SJSA1 (cell line): ENCODE measurements around the gene ANXA11. TPM values are rescaled to one million over a fixed set of nuclear protein-coding genes. Genes with fewer than 3 reads are reported as not detected.
"Not testable (repeated sequence)": the region's sequence is repeated elsewhere in the genome, so short reads cannot be mapped to it uniquely, and the experiment has no call there.

Source experiments
- DNase-seq, 2 experiments: peaks; one replicate each; pipeline ENCODE4 v3.0.0-alpha.2; 2015 to 2020; ENCODE audit warnings: low spot score in 2 of 2, low read depth in 1 of 2
- H3K27ac ChIP-seq: fragments of 250-450 bp; sonication (Bioruptor Pico); 2 replicates; pipeline ENCODE4 v1.5.1; 2020; ENCODE audit warnings: mild to moderate bottlenecking, moderate library complexity
- H3K27me3 ChIP-seq: fragments of 250-450 bp; sonication (Bioruptor Pico); replicated peaks from 2 replicates; pipeline ENCODE4 v1.5.1; 2020; ENCODE audit warnings: mild to moderate bottlenecking, moderate library complexity
- H3K36me3 ChIP-seq: fragments of 250-450 bp; sonication (Bioruptor Pico); 2 replicates; pipeline ENCODE4 v1.5.1; 2020; ENCODE audit warnings: mild to moderate bottlenecking
- H3K4me1 ChIP-seq: fragments of 250-450 bp; sonication (Bioruptor Pico); replicated peaks from 2 replicates; pipeline ENCODE4 v1.6.1; 2021; ENCODE audit warnings: mild to moderate bottlenecking
- H3K4me3 ChIP-seq: fragments of 250-450 bp; sonication (Bioruptor Pico); 2 replicates; pipeline ENCODE4 v1.5.1; 2020; ENCODE audit warnings: mild to moderate bottlenecking
- H3K9me3 ChIP-seq: fragments of 250-450 bp; sonication (Bioruptor Pico); replicated peaks from 2 replicates; pipeline ENCODE4 v1.5.1; 2020; ENCODE audit warnings: mild to moderate bottlenecking
- total RNA-seq: library from RNA; depleted of rRNA; stranded (reverse); fragments of >200 nt; shearing (Covaris generic); gene quantifications from 2 replicates; pipeline ENCODE4 v1.2.3, GENCODE V29; 2014

Gene ANXA11
- total RNA-seq, 1 experiment from 2014 or later, result 114 TPM

DNA sequence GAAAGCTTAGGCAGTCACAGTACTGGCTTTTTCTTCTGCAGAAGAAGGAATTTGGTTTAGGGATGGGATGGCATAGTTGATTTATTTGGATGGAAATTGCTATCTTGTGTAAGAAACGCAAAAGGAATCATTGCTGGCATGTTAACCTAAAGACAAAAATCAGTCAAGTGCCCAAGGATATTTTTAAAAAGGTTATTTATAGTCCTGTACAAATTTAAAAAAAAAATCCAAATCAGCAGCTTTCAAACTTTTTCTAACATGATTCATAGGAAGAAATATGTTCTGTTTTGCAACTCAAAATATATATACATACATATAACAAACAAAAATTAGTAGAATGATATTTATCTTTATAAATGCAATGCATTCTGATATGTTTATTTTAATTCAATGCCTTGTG lies 28.5 kb upstream of the ANXA11 start:
- H3K9me3 ChIP-seq, H3K36me3 ChIP-seq, H3K4me3 ChIP-seq, H3K27me3 ChIP-seq, DNase-seq, H3K27ac ChIP-seq, H3K4me1 ChIP-seq: not testable (repeated sequence)

DNA sequence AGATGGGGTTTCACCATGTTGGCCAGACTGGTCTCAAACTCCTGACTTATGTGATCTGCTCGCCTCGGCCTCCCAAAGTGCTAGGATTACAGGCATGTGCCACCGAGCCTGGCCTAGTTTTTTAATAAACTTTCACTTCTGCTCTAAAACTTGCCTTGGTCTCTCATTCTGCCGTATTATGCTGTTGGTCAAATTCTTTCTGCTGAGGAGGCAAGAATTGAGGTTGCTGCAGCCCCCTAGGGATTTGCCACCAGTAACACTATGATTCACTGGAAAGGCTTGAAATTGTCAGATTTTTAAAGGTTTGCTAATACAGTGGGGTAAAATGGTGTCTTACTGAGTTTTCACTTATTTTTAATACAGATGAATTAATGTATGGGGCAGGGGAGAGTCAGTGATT lies 21.4 kb upstream of the ANXA11 start:
- H3K9me3 ChIP-seq, H3K36me3 ChIP-seq, H3K4me1 ChIP-seq, H3K27ac ChIP-seq, DNase-seq, H3K27me3 ChIP-seq, H3K4me3 ChIP-seq: not testable (repeated sequence)

DNA sequence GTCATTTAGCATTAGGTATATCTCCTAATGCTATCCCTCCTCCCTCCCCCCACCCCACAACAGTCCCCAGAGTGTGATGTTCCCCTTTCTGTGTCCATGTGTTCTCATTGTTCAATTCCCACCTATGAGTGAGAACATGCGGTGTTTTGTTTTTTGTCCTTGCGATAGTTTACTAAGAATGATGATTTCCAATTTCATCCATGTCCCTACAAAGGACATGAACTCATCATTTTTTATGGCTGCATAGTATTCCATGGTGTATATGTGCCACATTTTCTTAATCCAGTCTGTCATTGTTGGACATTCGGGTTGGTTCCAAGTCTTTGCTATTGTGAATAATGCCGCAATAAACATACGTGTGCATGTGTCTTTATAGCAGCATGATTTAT lies 17.7 kb upstream of the ANXA11 start:
- not testable (repeated sequence) for H3K27ac ChIP-seq, H3K36me3 ChIP-seq, H3K4me1 ChIP-seq, H3K9me3 ChIP-seq, DNase-seq, H3K27me3 ChIP-seq, H3K4me3 ChIP-seq

- not testable (repeated sequence) for H3K4me1 ChIP-seq
Observed at GRCh38 chr10:80218878-80219277, 13.5 kb upstream of the ANXA11 start.

GRCh38 chr10:80214368-80214982 lies 9.1 kb upstream of the ANXA11 start:
- not testable (repeated sequence) for H3K9me3 ChIP-seq, H3K4me1 ChIP-seq, DNase-seq, H3K36me3 ChIP-seq, H3K27ac ChIP-seq, H3K4me3 ChIP-seq, H3K27me3 ChIP-seq

More at GRCh38 chr10:80218878-80219277, 13.5 kb upstream of the ANXA11 start:
- not testable (repeated sequence) for H3K27ac ChIP-seq, H3K27me3 ChIP-seq, DNase-seq, H3K36me3 ChIP-seq, H3K4me3 ChIP-seq, H3K9me3 ChIP-seq

- H3K27ac ChIP-seq, H3K4me3 ChIP-seq, H3K36me3 ChIP-seq, H3K27me3 ChIP-seq, H3K9me3 ChIP-seq, H3K4me1 ChIP-seq, DNase-seq: not testable (repeated sequence)
Observed at GRCh38 chr10:80212535-80213115, 7.3 kb upstream of the ANXA11 start.

DNA sequence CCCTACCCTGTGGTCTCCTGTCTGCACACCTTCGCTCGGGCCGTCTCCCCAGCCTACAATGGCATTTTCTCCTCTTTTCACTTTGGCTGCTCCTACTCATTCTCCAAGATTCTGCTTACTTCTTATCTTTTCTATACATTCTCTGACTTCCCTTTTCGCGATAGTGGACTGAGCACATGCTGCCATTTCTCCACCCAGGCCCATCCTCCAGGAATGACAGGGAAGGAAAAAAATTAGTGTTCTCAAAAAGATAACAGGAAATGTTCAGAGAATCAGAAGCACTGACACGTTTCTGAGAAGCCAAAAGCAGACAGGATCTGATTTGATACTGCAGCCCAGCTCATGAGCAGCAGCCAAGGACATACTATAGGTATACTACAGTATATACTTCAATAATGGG lies 6.4 kb upstream of the ANXA11 start:
- no peak for DNase-seq
- Histone ChIP-seq H3K36me3 (no peaks in the 10 kb centered on the region), H3K27ac (no peak overlapping the region), H3K4me1 (peaks cover 16% of the 10 kb centered on the region), H3K4me3 (no peak overlapping the region), H3K9me3 (no peaks in the 10 kb centered on the region), H3K27me3 (0 out of 2 replicates have a peak, but pooled peaks cover 3% of the 10 kb centered on the region)

DNA sequence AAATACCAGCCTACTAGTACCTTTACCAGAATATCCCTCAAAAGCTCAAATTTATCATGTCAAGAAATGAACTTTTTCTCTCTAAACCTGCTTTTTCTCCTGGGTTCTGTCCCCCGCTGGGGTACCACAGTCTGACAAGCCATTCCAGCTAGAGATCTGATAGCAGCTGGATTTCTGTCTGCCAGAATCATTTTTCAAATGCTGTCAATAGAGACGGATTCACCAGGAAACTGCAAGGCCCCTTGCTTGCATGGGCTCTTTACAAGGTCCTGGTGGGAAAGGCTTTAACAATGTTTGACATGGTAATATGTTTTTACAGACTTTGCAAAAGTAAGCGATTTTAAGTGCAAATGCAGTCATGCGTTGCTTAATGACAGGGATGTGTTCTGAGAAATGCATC lies 4.9 kb upstream of the ANXA11 start:
- H3K27me3 ChIP-seq, result 0 out of 2 replicates have a peak, but pooled peaks cover 3% of the 10 kb centered on the region
- H3K36me3 ChIP-seq, result peaks cover 1% of the 10 kb centered on the region
- H3K4me3 ChIP-seq, result no peak overlapping the region
- peaks cover 28% of the 10 kb centered on the region for H3K4me1 ChIP-seq
- H3K9me3 ChIP-seq, result no peaks in the 10 kb centered on the region
- no peak for DNase-seq
- no peak overlapping the region for H3K27ac ChIP-seq

GRCh38 chr10:80207768-80208370 lies 2.5 kb upstream of the ANXA11 start:
- Histone ChIP-seq H3K4me3 (peak overlapping the region; percentile 35), H3K27ac (peak overlapping the region; percentile 94), H3K9me3 (no peaks in the 10 kb centered on the region), H3K4me1 (peaks cover 43% of the 10 kb centered on the region), H3K27me3 (0 out of 2 replicates have a peak, but pooled peaks cover 3% of the 10 kb centered on the region), H3K36me3 (peaks cover 8% of the 10 kb centered on the region)
- no peak for DNase-seq

DNA sequence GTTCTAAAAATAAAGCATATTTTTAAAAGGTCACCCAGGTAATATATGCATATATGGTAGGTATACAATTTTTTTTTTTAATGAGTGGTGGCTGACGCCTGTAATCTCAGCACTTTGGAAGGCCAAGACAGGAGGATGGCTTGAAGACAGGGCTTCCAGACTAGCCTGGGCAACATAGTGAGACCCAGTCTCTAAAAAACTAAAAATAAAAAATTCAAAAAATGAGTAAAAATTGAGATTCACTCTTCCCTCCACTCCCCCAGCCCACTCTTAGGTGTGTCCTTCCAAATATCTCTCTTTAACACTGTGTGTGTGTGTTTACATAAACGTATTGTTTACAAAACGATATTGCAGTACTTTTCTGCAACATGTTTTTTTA lies 929 bp upstream of the ANXA11 start:
- H3K27me3 ChIP-seq, result 0 out of 2 replicates have a peak, but pooled peaks cover 3% of the 10 kb centered on the region
- no peak overlapping the region for H3K4me3 ChIP-seq
- H3K36me3 ChIP-seq, result peaks cover 10% of the 10 kb centered on the region
- no peak for DNase-seq
- no peaks in the 10 kb centered on the region for H3K9me3 ChIP-seq
- H3K27ac ChIP-seq, result peak overlapping the region; percentile 94
- H3K4me1 ChIP-seq, result peaks cover 43% of the 10 kb centered on the region

DNA sequence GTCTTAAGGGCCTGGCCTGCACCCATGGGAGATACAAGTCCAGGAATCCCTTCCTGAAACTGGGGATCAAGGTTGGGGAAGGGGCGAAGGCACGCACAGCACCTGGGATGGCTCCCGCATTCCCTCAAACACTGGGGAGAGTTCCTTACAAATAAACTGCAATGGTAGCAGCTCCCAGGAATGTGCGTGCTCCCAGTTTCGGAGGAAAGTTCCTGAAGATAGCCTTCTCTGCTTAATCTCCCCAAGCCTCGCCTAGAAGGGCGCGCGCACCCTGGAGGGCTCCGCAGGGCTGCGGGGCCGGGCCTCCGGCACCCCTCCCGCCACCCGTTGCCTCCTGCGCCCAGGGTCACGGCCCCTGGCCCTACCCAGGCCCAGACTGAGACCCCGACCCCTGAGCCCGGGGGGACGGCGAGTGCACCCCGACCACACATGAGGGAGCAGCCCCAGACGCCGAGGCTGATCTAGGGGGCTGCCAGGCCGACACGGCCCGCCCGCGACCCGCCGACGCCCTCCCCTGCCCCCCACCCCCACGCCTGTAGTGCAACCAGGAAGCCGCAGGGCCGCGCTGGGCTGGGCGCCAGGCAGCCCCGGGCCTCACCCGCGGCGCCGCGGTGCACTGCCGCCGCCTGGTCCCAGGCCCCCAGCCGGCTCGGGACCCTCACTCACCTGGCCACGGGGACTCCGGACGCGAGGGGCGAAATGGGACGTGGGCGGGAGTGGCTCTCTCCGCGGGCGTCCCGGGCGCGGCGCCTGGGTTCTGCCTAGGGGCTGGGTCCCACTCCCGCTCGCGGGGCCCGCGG lies 460 bp downstream of the ANXA11 start:
- peak in 1 of 2 experiments; percentile 42 for DNase-seq
- Histone ChIP-seq H3K27me3 (0 out of 2 replicates have a peak, but pooled peaks cover 3% of the 10 kb centered on the region), H3K4me1 (peaks cover 43% of the 10 kb centered on the region), H3K4me3 (peak overlapping the region; percentile 97), H3K9me3 (no peaks in the 10 kb centered on the region), H3K36me3 (peaks cover 22% of the 10 kb centered on the region), H3K27ac (peak overlapping the region; percentile 94)

DNA sequence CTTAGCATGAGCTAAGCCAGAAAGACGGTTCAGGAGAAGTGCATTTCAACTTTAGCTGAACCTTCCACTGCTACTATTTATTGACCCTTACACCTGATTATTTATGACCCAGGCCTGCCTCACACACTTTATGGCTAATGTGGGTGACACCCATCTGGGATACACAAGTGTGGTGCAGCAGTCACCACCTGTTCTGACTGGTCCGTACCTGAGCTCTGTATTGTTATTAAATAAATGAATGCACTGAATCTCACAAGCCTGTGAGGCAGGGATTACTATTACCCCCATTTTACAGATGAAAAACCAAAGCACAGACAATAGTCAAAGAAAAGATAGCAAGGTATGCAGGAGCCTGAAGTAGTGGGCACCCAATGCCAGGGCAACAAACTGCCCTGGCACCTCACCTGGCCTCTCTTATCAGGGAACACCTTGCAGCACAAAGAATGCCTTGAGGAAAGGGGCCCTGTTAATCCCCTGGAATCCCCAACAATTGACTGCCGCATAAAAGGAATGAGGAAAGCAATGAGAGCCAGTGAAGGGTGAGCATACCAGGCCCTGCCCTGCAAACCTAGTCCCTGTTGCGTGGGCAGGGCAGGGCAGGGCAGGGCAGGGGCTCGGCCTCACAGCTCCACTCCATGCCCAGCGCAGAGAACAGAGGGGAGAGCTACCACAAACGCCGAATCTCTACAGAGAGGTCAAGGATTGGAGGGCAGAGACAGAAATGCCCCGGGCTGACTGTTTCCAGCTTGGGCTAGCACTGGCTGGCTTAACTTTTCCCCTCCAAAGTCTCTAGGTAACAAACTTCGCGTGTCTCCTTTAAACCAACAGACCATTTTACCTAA lies 1.3 kb downstream of the ANXA11 start:
- Histone ChIP-seq H3K9me3 (no peaks in the 10 kb centered on the region), H3K36me3 (peaks cover 25% of the 10 kb centered on the region), H3K4me3 (peak overlapping the region; percentile 97), H3K27ac (peak overlapping the region; percentile 94), H3K27me3 (no peaks in the 10 kb centered on the region), H3K4me1 (peaks cover 43% of the 10 kb centered on the region)
- DNase-seq, result no peak
